T-cell (primary cell): ENCODE results near the gene ERMN. TPM values are rescaled to one million over a fixed set of nuclear protein-coding genes. Genes with fewer than 3 reads are reported as not detected.
A peak's percentile ranks its signal among the peaks of the same experiment; 100 is the strongest.

ENCODE experiments used
- ATAC-seq, 4 experiments: fragments of 200-7000 bp in 3 of 4; fragments of 150-1000 bp in 1 of 4; cut with Tn5 transposase; replicated peaks in 1 of 4; 1 replicate in 3 of 4; 2 replicates in 1 of 4; pipeline ENCODE4 v1.10.0; 2021; ENCODE audit warnings: moderate library complexity in 3 of 4, mild to moderate bottlenecking in 2 of 4, moderate number of reproducible peaks in 1 of 4
- CTCF ChIA-PET, 2 donors: fragments of 300-600 bp; sonication (Branson Sonifier 250); formaldehyde crosslinking; loops; one replicate each; lab custom pipeline; 2022; ENCODE audit warnings: antibody characterized with exemption in 2 of 2; lab: Charles Lee
- POLR2A ChIA-PET, 2 donors: fragments of 300-600 bp; sonication (Branson Sonifier 250); formaldehyde crosslinking; loops; one replicate each; lab custom pipeline; 2022; ENCODE audit warnings: antibody characterized with exemption in 2 of 2; lab: Charles Lee
- DNase-seq, 35 experiments: peaks; one replicate each; pipeline versions ENCODE4 v3.0.0 to v3.0.0-alpha.2; 2013 to 2023
- H3K27ac ChIP-seq: one replicate; pipeline ENCODE4 v1.5.1; 2013; ENCODE audit warnings: low read length
- H3K27me3 ChIP-seq, 2 experiments: replicated peaks in 1 of 2; 1 replicate in 1 of 2; 2 replicates in 1 of 2; pipeline versions ENCODE4 v1.6.1 to v1.7.0; 2013; ENCODE audit warnings: low read length in 1 of 2, mixed read lengths in 1 of 2; ENCODE audit not compliant: control insufficient read depth in 2 of 2, insufficient read depth in 2 of 2; ENCODE audit errors: extremely low read depth in 1 of 2
- H3K36me3 ChIP-seq, 2 donors: 1 replicate in 1 of 2; 2 replicates in 1 of 2; pipeline versions ENCODE4 v1.6.1 to v1.7.0; 2013; ENCODE audit warnings: low read length in 1 of 2; ENCODE audit not compliant: control insufficient read depth in 2 of 2, insufficient read depth in 1 of 2; ENCODE audit errors: extremely low read depth in 1 of 2
- H3K4me1 ChIP-seq, 2 experiments: 1 replicate in 1 of 2; 2 replicates in 1 of 2; pipeline versions ENCODE4 v1.6.1 to v1.7.0; 2013; ENCODE audit warnings: low read length in 2 of 2, mixed read lengths in 1 of 2; ENCODE audit not compliant: insufficient read depth in 2 of 2, control insufficient read depth in 1 of 2; ENCODE audit errors: extremely low read depth in 1 of 2
- H3K4me3 ChIP-seq, 2 donors: 1 replicate in 1 of 2; 2 replicates in 1 of 2; pipeline versions ENCODE4 v1.5.1 to v1.7.0; 2013; ENCODE audit warnings: mild to moderate bottlenecking in 2 of 2, low read length in 1 of 2, moderate library complexity in 1 of 2; ENCODE audit not compliant: control insufficient read depth in 1 of 2; ENCODE audit errors: extremely low read depth in 1 of 2
- H3K9me3 ChIP-seq: 2 replicates; pipeline ENCODE4 v1.7.0; 2013
- H3K27ac Mint-ChIP-seq, 2 donors: one replicate each; pipeline ENCODE4 v1.8.0; 2020 to 2021; ENCODE audit warnings: mild to moderate bottlenecking in 2 of 2, mixed read lengths in 2 of 2
- H3K27me3 Mint-ChIP-seq, 2 donors: one replicate each; pipeline ENCODE4 v1.8.0; 2021 to 2022; ENCODE audit warnings: mixed read lengths in 2 of 2
- H3K36me3 Mint-ChIP-seq: one replicate; pipeline ENCODE4 v1.8.0; 2021; ENCODE audit warnings: mixed read lengths
- H3K4me1 Mint-ChIP-seq, 3 donors: one replicate each; pipeline ENCODE4 v1.8.0; 2020 to 2022; ENCODE audit warnings: mixed read lengths in 3 of 3, mild to moderate bottlenecking in 1 of 3
- H3K4me3 Mint-ChIP-seq, 3 donors: one replicate each; pipeline ENCODE4 v1.8.0; 2020 to 2022; ENCODE audit warnings: mild to moderate bottlenecking in 3 of 3, mixed read lengths in 3 of 3, moderate library complexity in 3 of 3
- H3K9me3 Mint-ChIP-seq, 3 donors: one replicate each; pipeline ENCODE4 v1.8.0; 2020 to 2022; ENCODE audit warnings: mixed read lengths in 3 of 3
- WGBS: methylation state at CpG from one replicate; pipeline ENCODE4 v1.1.5; 2013; ENCODE audit warnings: missing lambda C conversion rate; ENCODE audit not compliant: insufficient coverage; 5-methylcytosine and 5-hydroxymethylcytosine counted together
- total RNA-seq, 35 experiments: library from RNA in 6 of 35; stranded (reverse) in 6 of 35; fragments of 120-200 nt in 1 of 35; gene quantifications; one replicate each; pipeline versions ENCODE4 v1.2.1 to v1.2.4 and lab custom pipeline; 2013 to 2026

Gene ERMN
- total RNA-seq, 5 donors from 2014 or later (not counting 1 experiment from before 2014, with no cell fraction given), result 2.2 to 12.8 (median 4.3) TPM

- Histone ChIP-seq H3K4me1 (peaks cover 23 to 26% of the 10 kb centered on the region in 2 experiments), H3K9me3 (no peaks in the 10 kb centered on the region), H3K36me3 (no peaks in the 10 kb centered on the region), H3K27ac (no peak overlapping the region), H3K4me3 (no peak overlapping the region), H3K27me3 (no peaks in the 10 kb centered on the region)
- WGBS, result 75% methylated on average over 1 of the region's 3 CpGs
- CTCF ChIA-PET, result interaction anchor here (0.6 to 3.9 kb wide), 19 partner anchors 8 to 558 kb away, joined by 3 to 47 read pairs (median 4); partner anchors contain the start of genes CYTIP (in 1 of the 2) and ERMN (in 1 of the 2)
- Mint-ChIP-seq H3K27ac (peak overlapping the region; percentile 85 to 92), H3K36me3 (peaks cover 4% of the 10 kb centered on the region), H3K27me3 (no peaks in the 10 kb centered on the region), H3K4me1 (peaks cover 90 to 91% (median 91%) of the 10 kb centered on the region in 3 donors), H3K4me3 (peak overlapping the region in 1 of 3 donors; percentile 40), H3K9me3 (peaks cover 0 to 4% (median 0%) of the 10 kb centered on the region in 3 donors)
- DNase-seq (no peak), ATAC-seq (no peak)
- POLR2A ChIA-PET, result interaction anchor here in 1 of 2 donors (0.6 to 0.9 kb wide), 2 partner anchors 46 to 1006 kb away, joined by 3 read pairs; no protein-coding TSS in a partner anchor
Measured at GRCh38 chr2:157334797-157335196, 9.2 kb upstream of the ERMN start.

- Histone ChIP-seq H3K9me3 (no peaks in the 10 kb centered on the region), H3K4me3 (no peak overlapping the region), H3K27me3 (no peaks in the 10 kb centered on the region), H3K36me3 (no peaks in the 10 kb centered on the region), H3K4me1 (peaks cover 25 to 31% of the 10 kb centered on the region in 2 experiments), H3K27ac (no peak overlapping the region)
- peaks cover 4% of the 10 kb centered on the region for H3K36me3 Mint-ChIP-seq
- H3K4me1 Mint-ChIP-seq, result peaks cover 89 to 93% (median 92%) of the 10 kb centered on the region in 3 donors
- no CpG with 5 or more reads among the region's 4 CpGs for WGBS
- no peak for DNase-seq
- CTCF ChIA-PET, result interaction anchor here (0.6 to 3.9 kb wide), 11 partner anchors 8 to 291 kb away, joined by 3 to 25 read pairs (median 4); partner anchors contain the start of gene CYTIP (in 1 of the 2)
- H3K9me3 Mint-ChIP-seq, result peaks cover 0 to 4% (median 0%) of the 10 kb centered on the region in 3 donors
- POLR2A ChIA-PET, result interaction anchor here in 1 of 2 donors (0.6 kb wide), 2 partner anchors 13 to 1006 kb away, joined by 3 read pairs; no protein-coding TSS in a partner anchor
- H3K27me3 Mint-ChIP-seq, result no peaks in the 10 kb centered on the region
- ATAC-seq, result no peak
- peak overlapping the region in 1 of 3 donors; percentile 40 for H3K4me3 Mint-ChIP-seq
- peak overlapping the region; percentile 85 to 92 for H3K27ac Mint-ChIP-seq
Measured at GRCh38 chr2:157334335-157334734, 8.7 kb upstream of the ERMN start.

- CTCF ChIA-PET, result interaction anchor here (0.6 to 1.8 kb wide), 7 partner anchors 22 to 933 kb away, joined by 3 to 6 read pairs (median 3); no protein-coding TSS in a partner anchor
- Mint-ChIP-seq H3K27ac (peak overlapping the region; percentile 85 to 92), H3K4me3 (no peak overlapping the region), H3K36me3 (no peaks in the 10 kb centered on the region), H3K27me3 (no peaks in the 10 kb centered on the region), H3K9me3 (no peaks in the 10 kb centered on the region), H3K4me1 (peaks cover 89 to 91% (median 91%) of the 10 kb centered on the region in 3 donors)
- WGBS, result no CpG with 5 or more reads among the region's 2 CpGs
- DNase-seq (no peak), ATAC-seq (no peak)
- peak overlapping the region; percentile 70 for H3K27ac ChIP-seq
- H3K27me3 ChIP-seq, result no peaks in the 10 kb centered on the region
- H3K36me3 ChIP-seq, result no peaks in the 10 kb centered on the region
- POLR2A ChIA-PET, result interaction anchor here (0.5 to 0.9 kb wide), 4 partner anchors 14 to 1030 kb away, joined by 3 read pairs; no protein-coding TSS in a partner anchor
- peaks cover 31 to 33% of the 10 kb centered on the region in 2 experiments for H3K4me1 ChIP-seq
- no peaks in the 10 kb centered on the region for H3K9me3 ChIP-seq
- no peak overlapping the region for H3K4me3 ChIP-seq
Measured at GRCh38 chr2:157333304-157334047, 7.9 kb upstream of the ERMN start.

DNA sequence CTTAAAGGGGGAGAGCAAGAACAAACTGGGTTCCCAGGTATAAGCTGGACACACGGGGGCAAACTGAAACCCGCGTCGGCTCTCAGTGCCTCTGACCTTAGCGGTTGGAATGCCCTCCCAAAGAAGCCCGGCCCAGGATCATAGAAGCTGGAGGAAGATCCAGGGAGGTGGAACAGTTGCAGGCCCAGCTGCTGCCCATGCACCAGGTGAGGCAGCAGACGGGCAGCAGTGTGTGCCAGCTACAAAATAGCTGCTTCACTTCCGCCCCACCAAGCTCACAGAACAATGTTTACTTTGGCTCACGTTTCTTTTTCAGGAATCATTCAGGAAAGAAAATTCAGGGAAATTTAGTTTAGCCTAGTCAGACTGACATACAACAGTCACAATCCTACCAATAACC lies 3.9 kb upstream of the ERMN start:
- POLR2A ChIA-PET, result interaction anchor here in 1 of 2 donors (1.0 kb wide), 1 partner anchor 164 kb away, joined by 3 read pairs; no protein-coding TSS in a partner anchor
- no peak overlapping the region for H3K4me3 Mint-ChIP-seq
- no peaks in the 10 kb centered on the region for H3K27me3 Mint-ChIP-seq
- Histone ChIP-seq H3K27ac (no peak overlapping the region), H3K4me3 (no peak overlapping the region), H3K4me1 (peaks cover 37 to 41% of the 10 kb centered on the region in 2 experiments), H3K27me3 (no peaks in the 10 kb centered on the region), H3K9me3 (no peaks in the 10 kb centered on the region), H3K36me3 (peaks cover 0 to 2% of the 10 kb centered on the region in 2 donors)
- no peaks in the 10 kb centered on the region for H3K9me3 Mint-ChIP-seq
- peak overlapping the region; percentile 60 to 85 for H3K27ac Mint-ChIP-seq
- no peak for DNase-seq
- peaks cover 5% of the 10 kb centered on the region for H3K36me3 Mint-ChIP-seq
- CTCF ChIA-PET, result interaction anchor here (0.6 to 1.2 kb wide), 7 partner anchors 9 to 120 kb away, joined by 3 to 6 read pairs (median 3); no protein-coding TSS in a partner anchor
- H3K4me1 Mint-ChIP-seq, result peaks cover 71 to 72% (median 71%) of the 10 kb centered on the region in 3 donors
- no peak for ATAC-seq
- 92% methylated on average over 6 of the region's 9 CpGs for whole genome bisulfite sequencing

DNA sequence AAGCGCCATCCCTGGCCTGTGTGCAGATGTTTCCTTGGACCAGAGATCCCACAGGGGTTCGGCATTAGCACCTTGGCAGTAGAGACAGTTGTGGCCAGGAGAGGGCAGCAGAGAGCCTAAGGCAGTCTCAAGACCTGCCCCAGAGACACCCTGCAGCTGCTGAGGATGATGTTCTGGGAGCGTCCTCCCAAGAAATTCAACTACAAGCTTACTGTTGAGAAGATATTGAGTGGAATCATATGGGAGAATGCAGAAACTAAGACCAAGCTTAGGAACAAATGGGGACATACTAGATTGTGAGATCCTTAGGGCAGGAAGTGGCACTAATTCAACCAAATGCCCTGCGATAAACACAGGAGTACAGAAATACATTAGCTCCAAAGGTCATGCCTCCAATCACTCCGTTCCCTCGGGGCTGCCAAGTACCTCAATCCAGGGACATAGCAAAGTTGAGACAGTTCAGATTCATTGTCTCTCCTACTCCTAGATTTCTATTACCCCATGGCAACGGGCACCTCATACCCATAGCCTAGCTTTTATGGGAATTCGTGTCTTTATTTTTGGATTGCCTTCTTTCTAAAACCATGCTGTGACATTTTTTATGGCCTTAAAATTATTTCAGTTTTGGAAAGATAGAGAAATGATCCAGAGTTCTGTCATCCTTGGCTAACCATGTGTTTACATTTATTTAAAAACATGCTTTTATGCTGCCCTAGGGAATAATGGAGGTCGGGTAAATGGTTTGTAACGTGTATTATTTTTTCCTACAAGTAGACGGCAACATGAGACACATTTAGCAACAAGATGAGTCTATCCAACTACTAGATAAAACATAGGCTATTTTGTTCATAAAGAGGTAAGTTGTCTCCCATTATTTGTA lies 2.2 kb upstream of the ERMN start:
- 24% methylated on average over 4 of the region's 11 CpGs for WGBS
- H3K4me3 Mint-ChIP-seq, result peak overlapping the region; percentile 40 to 55 (median 55)

More for the DNA sequence above, 2.2 kb upstream of the ERMN start:
- H3K4me3 ChIP-seq, result no peak overlapping the region
- H3K4me1 ChIP-seq, result peaks cover 33 to 39% of the 10 kb centered on the region in 2 experiments
- no peaks in the 10 kb centered on the region for H3K9me3 ChIP-seq
- peaks cover 16% of the 10 kb centered on the region for H3K36me3 Mint-ChIP-seq
- H3K27ac ChIP-seq, result peak overlapping the region; percentile 44
- ATAC-seq, result peak; percentile 86 to 92 (median 91)
- H3K27me3 Mint-ChIP-seq, result no peaks in the 10 kb centered on the region
- H3K27ac Mint-ChIP-seq, result peak overlapping the region; percentile 87 to 91
- H3K36me3 ChIP-seq, result peaks cover 0 to 6% of the 10 kb centered on the region in 2 donors
- peaks cover 54 to 56% (median 54%) of the 10 kb centered on the region in 3 donors for H3K4me1 Mint-ChIP-seq
- peak; percentile 61 to 94 (median 81) for DNase-seq
- POLR2A ChIA-PET, result interaction anchor here (0.7 to 1.4 kb wide), 7 partner anchors 37 to 137 kb away, joined by 3 to 5 read pairs (median 3); no protein-coding TSS in a partner anchor
- no peaks in the 10 kb centered on the region for H3K27me3 ChIP-seq
- no peaks in the 10 kb centered on the region for H3K9me3 Mint-ChIP-seq
- CTCF ChIA-PET, result interaction anchor here (0.6 to 3.6 kb wide), 81 partner anchors 9 to 683 kb away, joined by 3 to 47 read pairs (median 5); partner anchors contain the start of genes CYTIP (in 2 of the 2) and ACVR1C (in 1 of the 2)
